PFSK-1 (cell line): ENCODE measurements around the gene TTBK1.

Experiments used
- FOXP2 ChIP-seq: optimal IDR thresholded peaks from 2 replicates; pipeline ENCODE3; 2011; ENCODE audit warnings: borderline replicate concordance, control low read depth, inconsistent platforms; ENCODE audit not compliant: insufficient read depth; ENCODE audit errors: extremely low read length, extremely low read depth
- POLR2AphosphoS5 ChIP-seq: IDR thresholded peaks from 2 replicates; pipeline ENCODE4 v1.6.1; 2012; ENCODE audit warnings: low read depth, mild to moderate bottlenecking, control low read depth, low read length, moderate library complexity
- SIN3A ChIP-seq: IDR thresholded peaks from 2 replicates; pipeline ENCODE4 v1.6.1; 2012; ENCODE audit warnings: mild to moderate bottlenecking, low read length, moderate library complexity, borderline replicate concordance; ENCODE audit not compliant: insufficient read depth
- TAF1 ChIP-seq: IDR thresholded peaks from 2 replicates; pipeline ENCODE4 v1.6.1; 2012; ENCODE audit warnings: low read length, control low read depth, borderline replicate concordance; ENCODE audit not compliant: insufficient read depth
- TF ChIP-seq, protein P1 (sequence below), 2 experiments: IDR thresholded peaks; 2 replicates each; pipeline versions ENCODE4 v1.6.1 to v1.8.0; 2011 to 2012; ENCODE audit warnings: low read depth in 2 of 2, low read length in 2 of 2, control low read depth in 1 of 2, inconsistent platforms in 1 of 2, mild to moderate bottlenecking in 1 of 2, moderate library complexity in 1 of 2; ENCODE audit not compliant: insufficient read depth in 1 of 2

Gene TTBK1

GRCh38 chr6:43219814-43220213 lies 23.5 kb upstream of the TTBK1 start:
- TF ChIP-seq POLR2AphosphoS5 (no peak), TAF1 (no peak), SIN3A (no peak), FOXP2 (no peak)
- TF ChIP-seq, protein P1, sequence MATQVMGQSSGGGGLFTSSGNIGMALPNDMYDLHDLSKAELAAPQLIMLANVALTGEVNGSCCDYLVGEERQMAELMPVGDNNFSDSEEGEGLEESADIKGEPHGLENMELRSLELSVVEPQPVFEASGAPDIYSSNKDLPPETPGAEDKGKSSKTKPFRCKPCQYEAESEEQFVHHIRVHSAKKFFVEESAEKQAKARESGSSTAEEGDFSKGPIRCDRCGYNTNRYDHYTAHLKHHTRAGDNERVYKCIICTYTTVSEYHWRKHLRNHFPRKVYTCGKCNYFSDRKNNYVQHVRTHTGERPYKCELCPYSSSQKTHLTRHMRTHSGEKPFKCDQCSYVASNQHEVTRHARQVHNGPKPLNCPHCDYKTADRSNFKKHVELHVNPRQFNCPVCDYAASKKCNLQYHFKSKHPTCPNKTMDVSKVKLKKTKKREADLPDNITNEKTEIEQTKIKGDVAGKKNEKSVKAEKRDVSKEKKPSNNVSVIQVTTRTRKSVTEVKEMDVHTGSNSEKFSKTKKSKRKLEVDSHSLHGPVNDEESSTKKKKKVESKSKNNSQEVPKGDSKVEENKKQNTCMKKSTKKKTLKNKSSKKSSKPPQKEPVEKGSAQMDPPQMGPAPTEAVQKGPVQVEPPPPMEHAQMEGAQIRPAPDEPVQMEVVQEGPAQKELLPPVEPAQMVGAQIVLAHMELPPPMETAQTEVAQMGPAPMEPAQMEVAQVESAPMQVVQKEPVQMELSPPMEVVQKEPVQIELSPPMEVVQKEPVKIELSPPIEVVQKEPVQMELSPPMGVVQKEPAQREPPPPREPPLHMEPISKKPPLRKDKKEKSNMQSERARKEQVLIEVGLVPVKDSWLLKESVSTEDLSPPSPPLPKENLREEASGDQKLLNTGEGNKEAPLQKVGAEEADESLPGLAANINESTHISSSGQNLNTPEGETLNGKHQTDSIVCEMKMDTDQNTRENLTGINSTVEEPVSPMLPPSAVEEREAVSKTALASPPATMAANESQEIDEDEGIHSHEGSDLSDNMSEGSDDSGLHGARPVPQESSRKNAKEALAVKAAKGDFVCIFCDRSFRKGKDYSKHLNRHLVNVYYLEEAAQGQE (IDR thresholded peaks at IDR 0.05; ENCODE audit: insufficient read depth in 1 of 2, low read depth in 2 of 2, low read length in 2 of 2) = no peak

GRCh38 chr6:43220439-43220951 lies 22.8 kb upstream of the TTBK1 start:
- TF ChIP-seq SIN3A (no peak), POLR2AphosphoS5 (no peak; the same call in 1 of the 2 replicates), FOXP2 (no peak), TAF1 (no peak)
- TF ChIP-seq, protein P1 (IDR thresholded peaks at IDR 0.05; ENCODE audit: insufficient read depth in 1 of 2, low read depth in 2 of 2, low read length in 2 of 2) = no peak

DNA sequence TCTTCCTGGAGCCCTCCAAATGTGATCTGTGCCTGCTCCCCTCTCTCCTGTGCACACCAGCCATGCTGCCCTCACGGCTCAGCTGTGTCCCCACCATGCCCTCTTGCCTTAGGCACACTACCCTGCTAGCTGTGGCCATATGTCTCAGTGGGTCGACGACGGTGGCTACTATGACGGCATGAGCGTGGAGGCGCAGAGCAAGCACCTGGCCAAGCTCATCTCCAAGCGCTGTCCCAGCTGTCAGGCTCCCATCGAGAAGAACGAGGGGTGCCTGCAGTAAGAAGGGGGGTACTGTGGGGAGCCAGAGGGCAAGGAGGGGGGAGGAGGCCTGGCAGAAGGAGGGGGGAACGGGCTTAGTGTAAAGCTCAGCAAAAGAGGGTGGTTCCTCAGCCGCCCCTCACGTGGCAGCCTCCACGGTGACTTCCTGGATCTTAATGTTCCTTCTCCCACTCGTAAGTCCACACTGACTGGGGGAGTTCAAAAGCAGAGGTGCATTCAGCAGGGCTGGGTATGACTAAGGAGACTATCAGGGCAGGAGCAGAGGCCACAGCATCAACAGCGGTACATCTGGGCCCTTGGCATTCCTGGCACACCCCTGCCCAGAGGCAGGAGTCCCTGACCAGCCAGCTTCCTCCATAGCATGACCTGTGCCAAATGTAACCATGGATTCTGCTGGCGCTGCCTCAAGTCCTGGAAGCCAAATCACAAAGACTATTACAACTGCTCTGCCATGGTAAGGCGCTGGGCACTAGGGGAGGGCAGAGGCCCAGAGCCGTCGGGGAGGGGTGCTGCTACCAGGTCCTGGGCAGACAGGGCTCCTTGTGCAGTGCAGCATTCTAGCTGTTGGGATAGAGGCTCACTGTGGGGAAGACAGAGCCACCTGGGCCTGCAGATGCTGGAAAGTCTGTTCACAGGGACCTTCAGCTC lies 22.0 kb upstream of the TTBK1 start:
- TF ChIP-seq, protein P1 (IDR thresholded peaks at IDR 0.05; ENCODE audit: insufficient read depth in 1 of 2, low read depth in 2 of 2, low read length in 2 of 2) = no peak
- no peak for TF ChIP-seq FOXP2

DNA sequence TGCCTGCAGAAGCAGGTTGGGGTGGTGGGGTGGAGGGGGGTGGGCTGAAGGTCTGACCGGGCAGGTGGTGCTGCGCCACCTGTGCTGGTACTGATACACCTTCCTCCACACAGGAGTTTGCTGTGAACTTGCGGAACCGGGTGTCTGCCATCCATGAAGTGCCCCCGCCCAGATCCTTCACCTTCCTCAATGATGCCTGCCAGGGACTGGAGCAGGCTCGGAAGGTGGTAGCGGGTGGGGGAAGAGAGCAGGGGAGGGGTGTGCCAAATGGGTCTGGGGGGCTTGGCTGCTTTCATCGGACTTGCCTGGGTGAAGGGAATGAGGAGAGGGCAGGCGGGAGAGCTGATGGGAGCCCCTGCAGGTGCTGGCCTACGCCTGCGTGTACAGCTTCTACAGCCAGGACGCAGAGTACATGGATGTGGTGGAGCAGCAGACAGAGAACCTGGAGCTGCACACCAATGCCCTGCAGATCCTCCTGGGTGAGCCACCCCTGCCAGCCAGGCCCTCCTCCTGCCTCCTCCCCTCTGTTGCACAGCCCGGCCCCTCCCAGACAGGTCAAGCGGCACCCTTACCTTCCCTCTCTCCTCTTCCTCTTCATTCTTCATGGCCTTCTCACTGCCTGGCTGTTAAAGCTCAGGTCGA lies 20.7 kb upstream of the TTBK1 start:
- no peak for TF ChIP-seq POLR2AphosphoS5
- TF ChIP-seq FOXP2 = no peak
- no peak for TF ChIP-seq TAF1
- TF ChIP-seq, protein P1 (IDR thresholded peaks at IDR 0.05; ENCODE audit: insufficient read depth in 1 of 2, low read depth in 2 of 2, low read length in 2 of 2) = no peak
- TF ChIP-seq SIN3A = no peak

DNA sequence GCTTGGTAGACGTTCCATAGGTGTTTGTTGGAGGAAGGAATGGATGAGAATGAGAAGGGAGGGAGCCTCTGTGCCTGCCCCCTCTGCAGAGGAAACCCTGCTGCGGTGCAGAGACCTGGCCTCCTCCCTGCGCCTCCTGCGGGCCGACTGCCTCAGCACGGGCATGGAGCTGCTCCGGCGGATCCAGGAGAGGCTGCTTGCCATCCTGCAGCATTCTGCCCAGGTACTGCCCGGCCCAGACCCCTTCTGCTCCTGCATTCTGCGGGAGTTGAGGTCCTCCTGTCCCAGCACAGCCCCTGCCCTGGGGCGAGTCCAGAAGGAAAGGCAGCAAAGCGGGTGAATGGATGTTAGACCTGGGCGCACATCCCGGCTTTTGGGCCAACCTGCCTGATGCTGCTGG lies 20.1 kb upstream of the TTBK1 start:
- TF ChIP-seq SIN3A (no peak), FOXP2 (no peak), TAF1 (no peak), POLR2AphosphoS5 (no peak)
- TF ChIP-seq, protein P1 (IDR thresholded peaks at IDR 0.05; ENCODE audit: insufficient read depth in 1 of 2, low read depth in 2 of 2, low read length in 2 of 2) = no peak
